C1 segment of cervical spinal cord (tissue), 14 donors: ENCODE results near the gene DNASE1L1.
A peak's percentile ranks its signal among the peaks of the same experiment; 100 is the strongest.

ENCODE experiments used
- DNase-seq, 14 donors: peaks; one replicate each; lab custom pipeline; 2025; lab: John Stamatoyannopoulos, UW

DNASE1L1 gene, protein sequence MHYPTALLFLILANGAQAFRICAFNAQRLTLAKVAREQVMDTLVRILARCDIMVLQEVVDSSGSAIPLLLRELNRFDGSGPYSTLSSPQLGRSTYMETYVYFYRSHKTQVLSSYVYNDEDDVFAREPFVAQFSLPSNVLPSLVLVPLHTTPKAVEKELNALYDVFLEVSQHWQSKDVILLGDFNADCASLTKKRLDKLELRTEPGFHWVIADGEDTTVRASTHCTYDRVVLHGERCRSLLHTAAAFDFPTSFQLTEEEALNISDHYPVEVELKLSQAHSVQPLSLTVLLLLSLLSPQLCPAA

DNA sequence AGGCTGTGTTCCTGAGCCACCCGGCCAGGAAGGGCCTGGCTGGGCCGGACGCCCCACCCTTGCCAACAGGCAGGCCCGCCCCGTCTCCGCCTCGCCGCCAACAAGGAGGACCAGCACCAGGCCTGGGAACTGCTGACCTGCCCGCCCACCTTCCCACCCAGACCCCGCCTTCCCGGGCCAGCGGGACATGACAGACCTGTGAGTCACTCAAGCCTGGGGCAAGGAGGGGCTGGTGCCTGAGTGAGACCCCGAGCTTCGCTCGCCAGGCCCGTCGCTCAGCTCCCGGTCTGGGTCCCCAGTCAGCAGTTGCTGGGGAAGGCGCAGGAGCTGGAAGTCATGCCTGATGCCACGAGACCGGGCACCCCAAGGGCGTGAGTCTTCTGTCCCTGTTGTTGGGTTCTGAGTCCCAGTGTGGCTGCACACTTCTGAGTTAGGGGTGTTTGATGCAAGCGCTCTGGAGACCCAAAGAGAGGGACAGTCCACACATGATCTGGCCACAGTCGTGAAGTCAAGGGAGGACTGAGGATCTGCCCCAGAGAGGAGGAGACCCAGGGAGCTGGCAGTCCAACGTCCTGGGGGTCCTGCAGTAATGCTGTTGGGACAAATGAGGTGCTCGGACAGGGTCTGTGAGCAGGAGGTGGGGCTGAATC, at the start of gene DNASE1L1:
Gene DNASE1L1, minus strand, starts transcription at position 33 of the 650 bp plus-strand sequence. CDS start 3,686 bp downstream, outside the sequence.
- peak in 4 of 14 donors; percentile 10 to 42 (median 26) for DNase-seq

- DNase-seq: peak in 5 of 14 donors; percentile 12 to 73 (median 46)
Measured at GRCh38 chrX:154458116-154458953, 49.3 kb upstream of the DNASE1L1 start, which contains the start of gene PLXNA3. TSS of gene PLXNA3 (plus strand) at chrX:154458281. CDS start at chrX:154460184, 1,903 bp downstream.

DNA sequence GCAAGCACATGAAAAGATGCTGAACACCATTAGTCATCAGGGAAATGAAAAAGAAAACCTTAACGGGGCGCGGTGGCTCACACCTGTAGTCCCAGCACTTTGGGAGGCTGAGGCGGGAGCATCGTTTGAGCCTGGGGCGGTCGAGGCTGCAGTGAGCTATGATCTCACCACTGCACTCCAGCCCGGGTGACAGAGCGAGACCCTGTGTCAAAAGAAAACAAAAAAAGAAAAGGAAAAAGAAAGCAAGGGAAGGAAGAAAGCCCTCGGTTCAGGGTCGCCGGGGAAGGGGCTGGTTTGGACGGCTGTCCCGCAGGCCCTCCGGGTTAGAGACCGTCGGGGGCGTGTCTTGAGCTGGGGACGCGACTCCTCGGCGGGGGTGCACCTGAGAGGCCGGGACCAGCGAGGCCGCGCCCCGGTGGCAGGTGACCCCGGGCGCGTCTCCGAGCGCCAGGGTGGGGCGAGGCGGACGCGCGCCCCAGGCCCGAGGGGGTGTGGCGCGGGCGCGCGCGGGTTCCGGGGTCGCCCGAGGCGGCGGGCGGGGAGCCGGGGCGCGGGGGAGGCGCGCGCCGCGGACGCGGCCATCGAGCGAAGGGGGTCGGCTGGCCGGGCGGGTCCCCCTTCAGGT, 48.5 kb upstream of the DNASE1L1 start:
- peak in 4 of 14 donors; percentile 20 to 73 (median 54) for DNase-seq

GRCh38 chrX:154452823-154453222, 43.8 kb upstream of the DNASE1L1 start:
- DNase-seq: peak in 3 of 14 donors; percentile 3 to 16 (median 4)

DNA sequence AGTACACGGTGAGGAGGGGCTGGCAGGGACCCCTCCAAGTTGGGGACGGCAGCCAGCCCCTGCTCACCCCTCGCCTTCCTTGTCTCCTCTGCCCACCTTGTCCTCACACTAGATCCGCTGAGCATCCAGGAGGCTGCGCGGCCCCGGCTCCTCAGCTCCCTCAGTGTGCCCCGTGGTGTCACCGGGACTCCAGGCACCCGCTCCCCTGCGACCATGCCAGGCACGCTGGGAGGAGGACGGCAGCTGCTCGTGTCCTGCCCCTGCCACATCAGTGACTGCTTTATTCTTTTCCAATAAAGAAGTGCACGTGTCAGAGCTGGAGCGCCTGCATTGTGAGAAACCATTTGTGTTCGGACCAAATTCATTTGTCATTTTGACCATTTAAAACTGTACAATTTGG, 41.3 kb upstream of the DNASE1L1 start:
- DNase-seq: peak in 3 of 14 donors; percentile 7 to 14 (median 7)

GRCh38 chrX:154449618-154450017, 40.6 kb upstream of the DNASE1L1 start:
- DNase-seq: no peak

DNA sequence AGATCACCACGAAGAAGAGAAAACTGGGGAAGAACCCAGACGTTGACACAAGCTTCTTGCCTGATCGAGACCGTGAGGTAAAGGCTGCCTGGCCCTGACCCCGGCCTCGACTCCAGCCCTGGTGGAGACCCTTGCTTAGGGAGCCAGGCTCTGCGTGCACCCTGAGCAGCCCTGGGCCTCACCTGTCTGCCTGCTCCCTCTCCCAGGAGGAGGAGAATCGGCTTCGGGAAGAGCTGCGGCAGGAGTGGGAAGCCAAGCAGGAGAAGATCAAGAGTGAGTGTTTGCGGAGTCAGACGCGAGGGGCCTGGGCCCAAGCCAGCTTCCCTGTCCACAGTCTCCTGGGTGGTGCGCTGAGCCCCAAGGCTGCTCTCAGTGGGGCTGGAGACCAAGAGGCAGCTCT, 39.4 kb upstream of the DNASE1L1 start:
- DNase-seq: no peak

DNA sequence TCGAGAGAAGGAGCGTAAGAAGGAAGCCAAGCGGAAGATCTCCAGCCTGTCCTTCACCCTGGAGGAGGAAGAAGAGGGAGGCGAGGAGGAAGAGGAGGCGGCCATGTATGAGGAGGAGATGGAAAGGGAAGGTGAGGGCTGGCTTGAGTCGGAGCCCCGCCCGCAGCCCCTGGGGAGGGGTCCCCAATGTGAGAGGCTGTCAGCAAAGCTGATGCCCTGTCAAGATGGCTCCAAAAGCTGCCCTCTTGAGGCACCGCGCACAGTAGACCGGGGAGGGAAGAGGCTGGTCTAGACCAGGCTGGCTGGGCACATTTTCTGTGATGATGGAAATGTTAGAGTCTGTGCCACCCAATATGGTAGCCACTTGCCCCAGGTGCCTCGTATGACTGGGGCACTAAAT, 37.4 kb upstream of the DNASE1L1 start:
- DNase-seq: no peak

DNA sequence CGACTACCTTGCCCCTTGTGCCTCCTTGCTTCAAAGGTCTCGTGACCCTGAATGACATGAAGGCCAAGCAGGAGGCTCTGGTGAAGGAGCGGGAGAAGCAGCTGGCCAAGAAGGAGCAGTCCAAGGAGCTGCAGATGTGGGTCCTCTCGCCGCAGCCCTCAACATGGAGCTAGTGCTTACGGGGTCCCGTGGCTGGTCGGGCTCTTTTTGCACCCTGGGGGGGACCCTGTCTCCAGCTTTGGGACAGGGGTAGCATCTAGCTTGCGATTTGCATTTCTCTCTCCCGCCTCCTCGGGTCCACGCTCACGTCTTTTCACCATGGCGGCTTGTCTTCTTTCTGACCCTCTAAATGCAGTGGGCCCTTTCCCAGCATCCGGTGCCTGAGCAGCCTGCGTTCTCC, 36.7 kb upstream of the DNASE1L1 start:
- DNase-seq: no peak

- no peak for DNase-seq
Measured at GRCh38 chrX:154444755-154445246, 35.7 kb upstream of the DNASE1L1 start.

DNA sequence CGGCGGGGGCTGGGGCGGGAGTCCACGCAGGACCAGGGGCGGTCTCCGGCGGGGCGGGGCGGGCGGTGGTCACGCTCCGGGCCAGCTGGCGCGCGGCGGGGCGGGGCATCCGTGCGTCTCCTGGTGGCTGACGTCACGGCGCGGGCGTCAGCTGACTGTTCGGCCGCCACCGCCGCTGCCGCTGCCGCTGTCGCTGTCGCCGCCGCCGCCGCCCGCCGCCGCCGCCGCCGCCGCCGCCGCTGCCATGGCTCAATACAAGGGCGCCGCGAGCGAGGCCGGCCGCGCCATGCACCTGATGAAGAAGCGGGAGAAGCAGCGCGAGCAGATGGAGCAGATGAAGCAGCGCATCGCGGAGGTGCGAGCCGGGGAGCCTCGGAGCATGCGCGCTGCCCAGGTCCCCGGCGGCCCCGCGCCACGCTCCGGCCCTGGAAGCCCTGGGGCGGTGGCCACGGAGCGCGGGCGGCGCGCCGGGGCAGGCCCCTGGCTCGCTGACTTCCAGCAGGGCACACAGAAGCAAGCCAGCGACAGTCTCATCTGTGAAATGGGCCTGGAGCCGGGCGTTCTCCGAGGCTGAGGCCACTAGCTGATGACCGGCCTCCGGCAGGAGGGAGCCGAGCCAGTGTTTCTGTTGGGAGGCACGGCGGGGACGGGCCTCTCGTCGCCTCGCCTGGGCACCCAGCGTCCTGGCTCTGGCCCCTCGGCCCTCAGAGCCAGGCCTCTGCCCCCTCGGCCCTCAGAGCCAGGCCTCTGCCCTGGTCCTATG, 35.1 kb upstream of the DNASE1L1 start, which contains the start of gene FAM50A:
Gene FAM50A, plus strand, starts transcription at position 150 of the 763 bp plus-strand sequence. Its CDS starts 95 bp downstream, at position 245.
- DNase-seq: peak in 11 of 14 donors; percentile 23 to 77 (median 57)

GRCh38 chrX:154443479-154443910, 34.4 kb upstream of the DNASE1L1 start:
- DNase-seq: no peak

DNA sequence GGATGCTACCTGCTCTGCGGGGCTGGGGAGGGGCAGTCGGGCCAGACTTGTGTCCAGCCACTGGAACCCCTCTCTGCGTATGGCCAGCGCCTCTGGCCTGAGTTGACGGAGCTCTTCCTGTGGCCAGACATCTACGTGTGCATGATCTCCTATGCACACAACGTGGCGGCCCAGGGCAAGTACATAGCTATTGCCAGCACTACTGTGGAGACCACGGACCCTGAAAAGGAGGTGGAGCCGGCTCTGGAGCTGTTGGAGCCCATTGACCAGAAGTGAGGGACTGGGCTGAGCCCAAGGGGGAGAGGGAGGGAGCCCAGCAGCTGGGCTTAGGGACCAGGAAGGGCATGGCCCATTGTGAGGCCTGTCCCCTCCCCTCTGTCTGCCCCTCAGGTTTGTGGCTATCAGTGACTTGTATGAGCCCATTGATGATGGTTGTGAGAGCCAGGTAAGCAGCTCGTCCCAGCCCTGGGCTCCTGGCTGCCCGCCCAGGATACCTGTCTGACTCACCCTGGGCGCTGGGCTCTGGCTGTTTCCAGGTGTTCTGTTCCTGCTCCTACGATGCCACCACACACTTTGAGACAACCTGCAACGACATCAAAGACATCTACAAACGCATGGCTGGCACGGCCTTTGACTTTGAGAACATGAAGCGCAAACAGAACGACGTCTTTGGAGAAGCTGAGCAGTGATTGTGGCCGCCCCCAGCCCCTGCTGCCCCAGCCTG, 33.1 kb upstream of the DNASE1L1 start:
- no peak for DNase-seq

DNA sequence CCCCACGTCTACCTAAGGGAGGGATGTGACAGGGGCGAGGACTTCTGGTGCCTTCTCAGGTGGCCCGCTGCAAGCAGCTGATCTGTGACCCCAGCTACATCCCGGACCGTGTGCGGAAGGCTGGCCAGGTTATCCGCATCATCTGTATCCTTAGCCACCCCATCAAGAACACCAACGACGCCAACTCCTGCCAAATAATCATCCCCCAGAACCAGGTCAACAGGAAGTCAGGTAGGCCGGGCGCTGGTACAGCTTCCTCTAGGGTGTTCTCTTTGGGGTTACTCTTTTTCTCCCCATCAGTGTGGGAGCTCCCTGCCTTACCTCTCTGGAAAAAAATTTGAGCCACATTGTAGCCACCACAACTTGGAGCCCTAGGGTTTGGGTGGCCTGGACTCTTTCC, 32.5 kb upstream of the DNASE1L1 start:
- no peak for DNase-seq

GRCh38 chrX:154440623-154441357, 31.7 kb upstream of the DNASE1L1 start:
- DNase-seq: peak in 1 of 14 donors; percentile 25

DNA sequence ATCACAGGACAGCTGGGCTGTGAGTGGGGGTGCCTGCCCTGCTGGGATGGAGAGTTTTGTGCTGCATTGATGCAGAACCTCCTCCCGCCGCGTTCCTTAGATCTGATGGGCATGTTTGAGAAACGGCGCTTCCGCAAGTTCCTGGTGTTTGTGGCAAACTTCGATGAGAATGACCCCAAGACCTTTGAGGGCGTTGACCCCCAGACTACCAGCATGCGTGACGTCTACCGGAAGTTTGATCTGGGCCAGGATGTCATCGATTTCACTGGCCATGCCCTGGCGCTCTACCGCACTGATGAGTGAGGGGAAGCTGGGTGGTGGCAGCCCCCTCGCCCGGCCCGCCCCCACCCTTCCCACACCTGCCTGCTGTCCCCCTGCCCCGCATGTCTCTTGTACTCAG, 30.8 kb upstream of the DNASE1L1 start:
- DNase-seq: no peak

DNA sequence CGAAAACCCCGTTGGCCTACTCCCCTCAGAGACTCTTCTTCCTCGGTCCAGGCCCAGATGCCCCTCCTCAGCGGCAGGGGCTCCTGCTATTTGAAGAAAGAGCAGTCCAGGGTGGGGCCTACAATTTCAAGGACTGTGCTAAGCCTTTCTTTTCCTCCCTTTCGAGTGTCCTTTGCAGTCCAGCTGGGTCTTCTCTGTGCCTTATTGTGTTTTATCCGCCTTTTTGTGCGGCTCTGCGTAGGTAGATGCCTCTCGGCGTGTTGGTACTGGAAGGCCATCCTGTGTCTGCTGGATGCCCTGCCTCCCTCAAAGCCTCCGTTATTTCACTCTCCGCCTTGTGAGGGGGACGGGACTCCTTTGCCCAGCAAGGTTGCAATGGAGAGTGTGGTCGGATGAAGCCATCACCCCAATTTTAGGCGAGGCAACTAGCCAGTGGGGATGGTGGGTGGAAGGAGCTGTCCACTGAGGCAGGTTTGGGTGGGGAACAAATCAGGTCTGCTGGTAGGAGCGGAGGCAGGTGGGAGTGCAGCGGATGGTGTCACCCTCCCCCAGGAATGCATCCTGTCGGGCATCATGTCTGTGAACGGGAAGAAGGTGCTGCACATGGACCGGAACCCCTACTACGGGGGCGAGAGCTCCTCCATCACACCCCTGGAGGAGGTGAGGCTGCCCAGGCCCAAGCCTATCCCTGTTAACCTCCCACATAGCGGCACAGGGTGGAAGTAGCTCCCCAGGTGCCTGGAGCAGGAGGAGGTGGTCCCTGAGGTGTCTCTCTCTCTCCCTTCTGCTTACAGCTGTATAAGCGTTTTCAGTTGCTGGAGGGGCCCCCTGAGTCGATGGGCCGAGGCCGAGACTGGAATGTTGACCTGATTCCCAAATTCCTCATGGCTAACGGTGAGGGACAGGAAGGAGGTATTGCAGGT, 29.2 kb upstream of the DNASE1L1 start:
- peak in 1 of 14 donors; percentile 3 for DNase-seq
